Measurements from ENCODE around the gene ADARB2.

The ADARB2 gene

GRCh38 chr10:1515780-1516491, 221.4 kb downstream of the ADARB2 start:
- DNase-seq, result no peak

- no peak for DNase-seq
These were observed 222.1 kb downstream of the ADARB2 start for GRCh38 chr10:1515121-1515779.

GRCh38 chr10:1514681-1515080, 222.6 kb downstream of the ADARB2 start:
- DNase-seq, result no peak

GRCh38 chr10:1513221-1513620, 224.1 kb downstream of the ADARB2 start:
- no peak for DNase-seq

- DNase-seq, result no peak
These were observed 228.3 kb downstream of the ADARB2 start for GRCh38 chr10:1509011-1509530.

- no peak for DNase-seq
These were observed 229.2 kb downstream of the ADARB2 start for GRCh38 chr10:1508096-1508495.

- DNase-seq, result no peak
These were observed 229.9 kb downstream of the ADARB2 start for GRCh38 chr10:1507436-1507835.

- DNase-seq, result no peak
These were observed 232.4 kb downstream of the ADARB2 start for GRCh38 chr10:1504940-1505339.

GRCh38 chr10:1504286-1504685, 233.0 kb downstream of the ADARB2 start:
- no peak for DNase-seq

- no peak for DNase-seq
These were observed 234.9 kb downstream of the ADARB2 start for GRCh38 chr10:1502451-1502850.

GRCh38 chr10:1499359-1499957, 237.9 kb downstream of the ADARB2 start:
- no peak for DNase-seq

GRCh38 chr10:1498746-1499358, 238.5 kb downstream of the ADARB2 start:
- no peak for DNase-seq

GRCh38 chr10:1495915-1496517, 241.3 kb downstream of the ADARB2 start:
- no peak for DNase-seq

GRCh38 chr10:1492641-1493040, 244.7 kb downstream of the ADARB2 start:
- no peak for DNase-seq

- no peak for DNase-seq
These were observed 245.4 kb downstream of the ADARB2 start for GRCh38 chr10:1491901-1492300.

GRCh38 chr10:1489801-1490200, 247.5 kb downstream of the ADARB2 start:
- DNase-seq, result no peak

GRCh38 chr10:1488970-1489548, 248.3 kb downstream of the ADARB2 start:
- DNase-seq, result no peak

- no peak for DNase-seq
These were observed 250.3 kb downstream of the ADARB2 start for GRCh38 chr10:1486841-1487687.

GRCh38 chr10:1485357-1485756, 252.0 kb downstream of the ADARB2 start:
- no peak for DNase-seq

- no peak for DNase-seq
These were observed 253.5 kb downstream of the ADARB2 start for GRCh38 chr10:1483826-1484225.

- DNase-seq, result no peak
These were observed 254.1 kb downstream of the ADARB2 start for GRCh38 chr10:1483246-1483645.

- no peak for DNase-seq
These were observed 259.7 kb downstream of the ADARB2 start for GRCh38 chr10:1477578-1477977.
